Karpas-422 (cell line): ENCODE measurements around the gene USP5. TPM values are rescaled to one million over a fixed set of nuclear protein-coding genes. Genes with fewer than 3 reads are reported as not detected.
A peak's percentile ranks its signal among the peaks of the same experiment; 100 is the strongest.
"Not testable (repeated sequence)": the region's sequence is repeated elsewhere in the genome, so short reads cannot be mapped to it uniquely, and the experiment has no call there.

Experiments
- DNase-seq: peaks from one replicate; pipeline ENCODE4 v3.0.0-alpha.2; 2015
- H2AFZ ChIP-seq: fragments of 200-600 bp; sonication (generic); 2 replicates; pipeline ENCODE4 v1.6.1; 2014; ENCODE audit warnings: antibody characterized with exemption, low read length, mixed read lengths
- H3K27ac ChIP-seq: fragments of 200-600 bp; sonication (generic); 2 replicates; pipeline ENCODE4 v1.5.1; 2014; ENCODE audit warnings: mild to moderate bottlenecking, low read length, moderate library complexity
- H3K27me3 ChIP-seq: fragments of 200-600 bp; sonication (generic); 2 replicates; pipeline ENCODE4 v1.6.1; 2014; ENCODE audit warnings: low read length, mixed read lengths
- H3K36me3 ChIP-seq: fragments of 200-600 bp; sonication (generic); 2 replicates; pipeline ENCODE4 v1.6.1; 2014; ENCODE audit warnings: low read length, mixed read lengths; ENCODE audit not compliant: insufficient read depth
- H3K4me1 ChIP-seq: fragments of 200-600 bp; sonication (generic); 2 replicates; pipeline ENCODE4 v1.6.1; 2014; ENCODE audit warnings: mild to moderate bottlenecking, low read length, mixed read lengths
- H3K4me2 ChIP-seq: fragments of 200-600 bp; sonication (generic); 2 replicates; pipeline ENCODE4 v1.6.1; 2014; ENCODE audit warnings: low read length, low read depth, mild to moderate bottlenecking; ENCODE audit not compliant: poor library complexity, severe bottlenecking
- H3K4me3 ChIP-seq: fragments of 200-600 bp; sonication (generic); 2 replicates; pipeline ENCODE4 v1.5.1; 2014; ENCODE audit warnings: mild to moderate bottlenecking, antibody characterized with exemption, low read length, mixed read lengths
- H3K79me2 ChIP-seq: fragments of 200-600 bp; sonication (generic); 2 replicates; pipeline ENCODE4 v1.6.1; 2014; ENCODE audit warnings: mild to moderate bottlenecking, low read length, mixed read lengths
- H3K9ac ChIP-seq: fragments of 200-600 bp; sonication (generic); 2 replicates; pipeline ENCODE4 v1.6.0; 2014; ENCODE audit warnings: low read length
- H3K9me2 ChIP-seq: fragments of 200-600 bp; sonication (generic), shearing (Covaris generic); replicated peaks from 2 replicates; pipeline ENCODE4 v1.6.0; 2014; ENCODE audit warnings: mild to moderate bottlenecking, low read length, moderate library complexity; ENCODE audit not compliant: insufficient read depth
- H3K9me3 ChIP-seq: fragments of 300-700, 200-600 bp; sonication (generic); 2 replicates; pipeline ENCODE4 v1.6.1; 2014; ENCODE audit warnings: low read length, mixed read lengths
- H4K20me1 ChIP-seq: fragments of 200-600 bp; sonication (generic); 2 replicates; pipeline ENCODE4 v1.6.1; 2014; ENCODE audit warnings: mild to moderate bottlenecking, antibody characterized with exemption, low read length, low read depth; ENCODE audit not compliant: insufficient read depth
- total RNA-seq: library from RNA; depleted of rRNA; stranded (reverse); fragments of >200 nt; shearing (Covaris generic); gene quantifications from 2 replicates; pipeline ENCODE4 v1.2.3, GENCODE V29; 2014; ENCODE audit warnings: low replicate concordance

Gene USP5
- total RNA-seq, 1 experiment from 2014 or later = 36.9 TPM

DNA sequence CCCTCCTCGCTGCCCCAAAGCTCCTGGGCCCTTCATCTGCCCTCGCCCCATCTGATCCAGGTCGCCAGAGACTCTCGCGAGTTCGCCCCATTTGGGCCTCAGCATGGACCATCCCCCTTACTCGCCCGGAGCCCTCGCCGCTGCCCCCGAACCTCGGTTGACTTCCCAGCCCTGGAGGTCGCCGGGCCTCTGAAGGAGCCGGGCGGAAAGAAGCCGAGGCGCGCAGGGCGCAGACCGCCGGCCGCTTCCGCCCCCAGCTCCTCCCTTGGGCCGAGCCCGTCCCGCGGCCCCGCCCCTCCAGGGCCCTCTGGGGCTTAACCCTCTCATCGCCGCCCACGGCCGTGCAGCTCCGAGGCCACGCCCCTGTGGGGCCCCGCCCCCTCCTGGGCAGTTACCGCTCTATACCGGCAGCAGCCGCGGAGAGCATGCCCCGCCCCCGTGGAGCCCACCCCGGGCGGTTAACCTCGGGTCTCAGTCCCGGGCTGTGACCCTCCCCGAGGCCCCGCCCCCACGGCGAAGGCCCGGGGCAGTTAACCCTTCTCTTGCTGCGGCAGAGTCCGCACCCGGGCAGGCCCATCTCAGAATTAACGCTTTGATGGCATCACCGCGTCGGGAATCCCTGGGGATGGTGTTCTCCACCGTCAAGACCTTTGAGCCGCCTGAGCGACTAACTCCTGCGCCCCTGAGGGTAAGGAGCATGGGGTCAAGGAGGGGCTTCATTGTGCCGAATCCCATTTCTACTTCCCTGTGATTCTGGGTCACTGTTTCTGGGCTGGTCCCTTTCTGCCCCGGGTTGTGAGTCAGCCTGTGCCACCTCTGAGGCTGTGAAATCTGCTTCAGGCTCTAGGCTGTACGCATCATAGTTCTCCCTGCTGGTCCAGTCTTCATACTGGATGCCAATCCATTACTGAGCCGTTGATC lies 21.4 kb downstream of the USP5 start, which contains the start of gene SPSB2:
TSS of gene SPSB2 (minus strand) at position 210 of the 921 bp plus-strand sequence. CDS start 402 bp downstream, outside the sequence.
- H3K79me2 ChIP-seq = peaks cover 17% of the 10 kb centered on the region
- H3K9me3 ChIP-seq = no peaks in the 10 kb centered on the region
- no peaks in the 10 kb centered on the region for H3K9me2 ChIP-seq
- H3K9ac ChIP-seq = peak within 1 kb of the TSS; percentile 84
- peak within 1 kb of the TSS; percentile 87 for H3K27ac ChIP-seq
- H3K4me2 ChIP-seq = peak within 1 kb of the TSS; percentile 100
- H4K20me1 ChIP-seq = peaks cover 30% of the 10 kb centered on the region
- DNase-seq = peak; percentile 98
- peaks cover 55% of the 10 kb centered on the region for H3K36me3 ChIP-seq
- H3K4me3 ChIP-seq = peak within 1 kb of the TSS; percentile 75
- peaks cover 52% of the 10 kb centered on the region for H3K4me1 ChIP-seq
- no peak within 1 kb of the TSS; the same call in 1 of the 2 replicates for H2AFZ ChIP-seq
- H3K27me3 ChIP-seq = no peaks in the 10 kb centered on the region

DNA sequence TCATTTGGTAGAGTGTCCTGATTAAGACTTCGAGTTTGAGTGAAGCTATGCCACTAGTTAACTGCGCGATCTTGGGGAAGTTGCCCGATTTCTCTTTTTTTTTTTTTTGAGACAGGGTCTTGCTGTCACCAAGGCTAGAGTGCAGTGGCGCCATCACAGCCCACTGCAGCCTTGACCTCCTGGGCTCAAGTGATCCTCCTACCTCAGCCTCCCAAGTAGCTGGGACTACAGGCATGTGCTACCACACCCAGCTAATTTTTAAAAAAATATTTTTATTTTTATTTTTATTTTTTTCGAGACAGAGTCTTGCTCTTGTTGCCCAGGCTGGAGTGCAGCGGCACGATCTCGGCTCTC lies 22.0 kb downstream of the USP5 start:
- not testable (repeated sequence) for H3K9me2 ChIP-seq, H3K27me3 ChIP-seq, H3K4me3 ChIP-seq, H2AFZ ChIP-seq, H3K9ac ChIP-seq, DNase-seq, H3K9me3 ChIP-seq
- Histone ChIP-seq H3K4me2 (peak overlapping the region; percentile 100), H3K27ac (peak overlapping the region; percentile 43; the same call in 1 of the 2 replicates), H3K79me2 (peaks cover 10% of the 10 kb centered on the region; the same call in 1 of the 2 replicates), H3K36me3 (peaks cover 49% of the 10 kb centered on the region), H4K20me1 (peaks cover 24% of the 10 kb centered on the region), H3K4me1 (peaks cover 46% of the 10 kb centered on the region)

DNA sequence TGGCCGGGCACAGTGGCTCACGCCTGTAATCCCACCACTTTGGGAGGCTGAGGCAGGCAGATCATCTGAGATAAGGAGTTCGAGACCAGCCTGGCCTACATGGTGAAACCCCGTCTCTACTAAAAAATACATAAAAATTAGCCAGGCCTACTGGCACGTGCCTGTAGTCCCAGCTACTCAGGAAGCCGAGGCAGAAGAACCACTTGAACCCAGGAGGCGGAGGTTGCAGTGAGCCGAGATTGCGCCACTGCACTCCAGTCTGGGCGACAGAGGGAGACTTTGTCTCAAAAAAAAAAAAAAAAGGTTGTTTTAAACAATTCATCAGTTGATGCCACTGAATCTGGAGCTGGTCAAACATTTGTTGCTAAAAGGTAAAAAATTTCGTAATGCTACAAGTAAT lies 27.9 kb downstream of the USP5 start:
- H4K20me1 ChIP-seq, H3K9ac ChIP-seq, H3K27ac ChIP-seq, H3K27me3 ChIP-seq, DNase-seq, H3K9me2 ChIP-seq, H3K4me1 ChIP-seq, H3K79me2 ChIP-seq, H3K4me3 ChIP-seq, H3K4me2 ChIP-seq, H2AFZ ChIP-seq, H3K9me3 ChIP-seq: not testable (repeated sequence)
- H3K36me3 ChIP-seq = peaks cover 23% of the 10 kb centered on the region

DNA sequence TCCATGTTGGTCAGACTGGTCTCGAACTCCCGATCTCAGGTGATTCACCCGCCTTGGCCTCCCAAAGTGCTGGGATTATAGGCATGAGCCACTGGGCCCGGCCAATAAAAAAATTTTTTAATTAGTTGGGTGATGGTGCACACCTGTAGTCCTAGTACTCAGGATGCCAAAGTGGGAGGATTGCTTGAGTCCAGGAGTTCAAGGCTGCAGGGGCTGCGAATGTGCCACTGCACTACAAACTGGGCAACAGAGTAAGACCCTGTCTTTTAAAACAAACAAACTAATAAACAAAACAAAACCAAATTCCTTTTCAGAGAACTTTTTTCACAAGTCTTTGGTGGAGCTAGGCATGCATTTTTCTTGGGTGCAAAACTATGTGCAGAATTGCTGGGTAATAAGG lies 31.3 kb downstream of the USP5 start:
- Histone ChIP-seq H3K4me3 (no peak overlapping the region), H3K79me2 (no peaks in the 10 kb centered on the region), H4K20me1 (no peaks in the 10 kb centered on the region), H3K9ac (no peak overlapping the region), H3K36me3 (peaks cover 17% of the 10 kb centered on the region; the same call in 1 of the 2 replicates), H3K9me2 (no peaks in the 10 kb centered on the region), H3K4me1 (no peaks in the 10 kb centered on the region), H3K27me3 (no peaks in the 10 kb centered on the region), H3K4me2 (no peak overlapping the region), H3K27ac (no peak overlapping the region), H3K9me3 (no peaks in the 10 kb centered on the region), H2AFZ (no peak overlapping the region)
- no peak for DNase-seq

DNA sequence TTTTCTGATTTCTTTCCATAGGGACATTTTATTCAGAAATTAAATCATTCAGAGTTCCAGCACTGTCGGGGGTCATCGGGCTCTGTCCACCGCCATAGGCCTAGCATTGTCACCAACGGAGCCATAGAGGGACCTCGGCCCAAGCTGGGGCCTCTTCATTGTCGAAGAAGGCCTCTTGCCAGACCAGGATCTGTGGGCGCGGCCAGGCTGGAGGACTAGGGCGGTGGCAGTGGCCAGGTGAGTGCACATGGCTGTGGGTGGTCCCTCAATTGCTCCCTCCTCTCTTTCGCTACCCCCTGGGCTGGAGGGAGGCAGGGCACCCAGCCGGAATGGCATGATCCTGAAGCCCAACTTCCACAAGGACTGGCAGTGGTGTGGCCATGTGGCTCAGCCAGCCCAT lies 31.7 kb downstream of the USP5 start:
- H3K79me2 ChIP-seq = no peaks in the 10 kb centered on the region
- H3K27me3 ChIP-seq = no peaks in the 10 kb centered on the region
- H3K9me3 ChIP-seq = no peaks in the 10 kb centered on the region
- no peaks in the 10 kb centered on the region for H3K4me1 ChIP-seq
- peaks cover 17% of the 10 kb centered on the region; the same call in 1 of the 2 replicates for H3K36me3 ChIP-seq
- H3K9ac ChIP-seq = no peak overlapping the region
- no peaks in the 10 kb centered on the region for H4K20me1 ChIP-seq
- no peak for DNase-seq
- H3K9me2 ChIP-seq = no peaks in the 10 kb centered on the region
- no peak overlapping the region for H2AFZ ChIP-seq
- no peak overlapping the region for H3K4me2 ChIP-seq
- no peak overlapping the region for H3K27ac ChIP-seq
- H3K4me3 ChIP-seq = no peak overlapping the region

DNA sequence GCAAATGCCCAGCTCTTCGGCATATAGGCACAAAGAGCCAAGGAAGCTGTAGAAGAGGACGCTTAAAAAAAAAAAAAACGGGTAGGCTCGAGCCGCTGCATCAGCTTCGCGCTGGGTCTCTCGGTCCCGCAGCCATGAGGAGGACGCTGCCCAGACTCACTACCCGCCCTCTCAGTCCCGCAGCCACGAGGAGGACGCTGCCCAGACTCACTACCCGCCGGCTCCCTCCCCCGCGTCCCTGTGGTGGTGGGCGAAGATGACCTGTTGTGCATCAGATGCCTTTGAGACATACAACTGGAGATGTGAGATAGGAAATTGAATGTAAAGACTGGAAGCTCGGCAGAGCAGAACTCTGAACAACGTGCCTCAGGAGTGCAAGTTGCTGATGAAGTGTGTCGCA lies 32.6 kb downstream of the USP5 start:
- Histone ChIP-seq H3K9me3 (no peaks in the 10 kb centered on the region), H3K4me2 (no peak overlapping the region), H3K79me2 (no peaks in the 10 kb centered on the region), H3K4me1 (no peaks in the 10 kb centered on the region), H2AFZ (no peak overlapping the region), H3K4me3 (no peak overlapping the region), H3K9ac (no peak overlapping the region), H3K27ac (no peak overlapping the region), H4K20me1 (no peaks in the 10 kb centered on the region), H3K36me3 (peaks cover 17% of the 10 kb centered on the region; the same call in 1 of the 2 replicates), H3K9me2 (no peaks in the 10 kb centered on the region), H3K27me3 (no peaks in the 10 kb centered on the region)
- DNase-seq = no peak

DNA sequence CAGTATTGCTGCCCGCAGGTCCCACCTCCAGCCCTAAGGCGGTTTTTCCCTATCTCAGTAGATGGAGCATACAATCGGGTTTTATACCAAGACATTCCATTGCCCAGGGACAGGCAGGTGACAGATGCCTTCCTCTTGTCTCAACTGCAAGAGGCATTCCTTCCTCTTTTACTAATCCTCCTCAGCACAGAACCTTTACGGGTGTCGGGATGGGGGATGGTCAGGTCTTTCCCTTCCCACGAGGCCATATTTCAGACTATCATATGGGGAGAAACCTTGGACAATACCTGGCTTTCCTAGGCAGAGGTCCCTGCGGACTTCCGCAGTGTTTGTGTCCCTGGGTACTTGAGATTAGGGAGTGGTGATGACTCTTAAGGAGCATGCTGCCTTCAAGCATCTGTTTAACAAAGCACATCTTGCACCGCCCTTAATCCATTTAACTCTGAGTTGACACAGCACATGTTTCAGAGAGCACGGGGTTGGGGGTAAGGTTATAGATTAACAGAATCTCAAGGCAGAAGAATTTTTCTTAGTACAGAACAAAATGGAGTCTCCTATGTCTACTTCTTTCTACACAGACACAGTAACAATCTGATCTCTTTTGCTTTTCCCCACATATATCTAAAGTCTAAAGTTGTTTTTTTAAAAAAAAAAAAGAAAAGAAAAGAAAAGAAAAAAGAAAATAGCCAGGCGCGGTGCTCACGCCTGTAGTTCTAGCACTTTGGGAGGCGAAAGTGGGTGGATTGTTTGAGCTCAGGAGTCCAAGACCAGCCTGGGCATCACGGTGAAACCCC lies 34.5 kb downstream of the USP5 start:
- H3K27me3 ChIP-seq, H3K9me2 ChIP-seq, H3K9ac ChIP-seq, H3K9me3 ChIP-seq, DNase-seq, H3K79me2 ChIP-seq, H3K4me2 ChIP-seq, H2AFZ ChIP-seq, H3K27ac ChIP-seq, H4K20me1 ChIP-seq, H3K4me3 ChIP-seq: not testable (repeated sequence)
- Histone ChIP-seq H3K4me1 (peaks cover 10% of the 10 kb centered on the region), H3K36me3 (peaks cover 17% of the 10 kb centered on the region; the same call in 1 of the 2 replicates)

DNA sequence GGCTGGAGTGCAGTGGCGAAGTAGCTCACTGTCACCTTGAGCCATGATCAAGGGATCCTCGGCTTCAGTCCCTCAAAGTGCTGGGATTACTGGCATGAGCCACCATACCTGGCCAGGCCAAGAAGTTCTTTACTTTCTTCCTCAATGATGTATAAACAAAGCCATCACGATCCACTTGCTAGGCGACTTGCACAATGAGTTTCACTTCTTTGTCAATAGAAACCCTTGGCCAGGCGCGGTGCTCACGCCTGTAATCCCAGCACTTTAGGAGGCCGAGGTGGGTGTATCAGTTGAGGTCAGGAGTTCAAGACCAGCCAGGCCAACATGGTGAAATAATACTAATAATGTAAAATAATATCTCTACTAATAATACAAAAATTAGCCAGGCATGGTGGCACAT lies 35.5 kb downstream of the USP5 start:
- H3K9me3 ChIP-seq = no peaks in the 10 kb centered on the region
- H3K36me3 ChIP-seq = peaks cover 17% of the 10 kb centered on the region; the same call in 1 of the 2 replicates
- H3K9me2 ChIP-seq = no peaks in the 10 kb centered on the region
- no peak overlapping the region for H3K27ac ChIP-seq
- DNase-seq = no peak
- H3K4me3 ChIP-seq = no peak overlapping the region
- H4K20me1 ChIP-seq = no peaks in the 10 kb centered on the region
- H3K4me1 ChIP-seq = peaks cover 14% of the 10 kb centered on the region
- no peaks in the 10 kb centered on the region for H3K79me2 ChIP-seq
- no peaks in the 10 kb centered on the region for H3K27me3 ChIP-seq
- no peak overlapping the region for H3K4me2 ChIP-seq
- no peak overlapping the region for H2AFZ ChIP-seq
- no peak overlapping the region for H3K9ac ChIP-seq
